Posterior cingulate gyrus (tissue), 11 donors: ENCODE measurements around the gene UTF1.
A peak's percentile ranks its signal among the peaks of the same experiment; 100 is the strongest.

Experiments
- DNase-seq, 10 donors: peaks; one replicate each; pipeline versions ENCODE4 v3.0.0 to v3.0.0-alpha.2; 2020 to 2021; ENCODE audit warnings: mixed read lengths in 3 of 10
- intact Hi-C: fragments of 100-400 bp; cut with DNase I; formaldehyde crosslinking; loops from one replicate; pipeline ENCODE4 v1.15.1; 2023

UTF1 gene

GRCh38 chr10:133241501-133242205 lies 11.6 kb downstream of the UTF1 start:
- DNase-seq = no peak
- intact Hi-C loops = no loop called here

- intact Hi-C loops = no loop called here
- no peak for DNase-seq
Observed at GRCh38 chr10:133242611-133243356, 12.8 kb downstream of the UTF1 start.

GRCh38 chr10:133243593-133243992 lies 13.6 kb downstream of the UTF1 start:
- DNase-seq = no peak
- intact Hi-C loops = no loop called here

- intact Hi-C loops = no loop called here
- DNase-seq = no peak
Observed at GRCh38 chr10:133245439-133246235, 15.6 kb downstream of the UTF1 start.

GRCh38 chr10:133246236-133246626 lies 16.2 kb downstream of the UTF1 start:
- no peak for DNase-seq
- intact Hi-C loops = no loop called here

- intact Hi-C loops = no loop called here
- DNase-seq = no peak
Observed at GRCh38 chr10:133247681-133248333, 17.8 kb downstream of the UTF1 start.

GRCh38 chr10:133248334-133248715 lies 18.3 kb downstream of the UTF1 start:
- intact Hi-C loops = no loop called here
- no peak for DNase-seq

- intact Hi-C loops = no loop called here
- no peak for DNase-seq
Observed at GRCh38 chr10:133249094-133249780, 19.2 kb downstream of the UTF1 start.

- intact Hi-C loops = no loop called here
- DNase-seq = no peak
Observed at GRCh38 chr10:133249975-133250754, 20.1 kb downstream of the UTF1 start.

GRCh38 chr10:133251388-133252222 lies 21.6 kb downstream of the UTF1 start:
- intact Hi-C loops = no loop called here
- DNase-seq = no peak

GRCh38 chr10:133252223-133252552 lies 22.2 kb downstream of the UTF1 start:
- DNase-seq = no peak
- intact Hi-C loops = no loop called here

- intact Hi-C loops = no loop called here
- no peak for DNase-seq
Observed at GRCh38 chr10:133253361-133253955, 23.4 kb downstream of the UTF1 start.

GRCh38 chr10:133254421-133255120 lies 24.6 kb downstream of the UTF1 start:
- intact Hi-C loops = no loop called here
- DNase-seq = no peak

GRCh38 chr10:133255323-133255722 lies 25.3 kb downstream of the UTF1 start:
- DNase-seq = no peak
- intact Hi-C loops = no loop called here

- peak in 4 of 10 donors; percentile 32 to 81 (median 36) for DNase-seq
- intact Hi-C loops = no loop called here
Observed at GRCh38 chr10:133257489-133258065, 27.6 kb downstream of the UTF1 start.

GRCh38 chr10:133258066-133258817 lies 28.2 kb downstream of the UTF1 start:
- intact Hi-C loops = no loop called here
- DNase-seq = no peak
